Measurements from ENCODE around the gene PRSS57.
A peak's percentile ranks its signal among the peaks of the same experiment; 100 is the strongest.

Gene PRSS57

GRCh38 chr19:739998-740715 is 44.9 kb upstream of the PRSS57 start:
- no peaks in the 10 kb centered on the region for H3K27me3 ChIP-seq (ENCODE audit: control insufficient read depth, insufficient read depth, low read length)
- no peak overlapping the region for H3K4me2 ChIP-seq (ENCODE audit: low read length)
- no peaks in the 10 kb centered on the region for H3K36me3 ChIP-seq (ENCODE audit: control insufficient read depth, insufficient read depth, low read length)
- H3K9ac ChIP-seq, result no peak overlapping the region
- no peak for TF ChIP-seq CTCF (IDR thresholded peaks at IDR 0.05)
- no peaks in the 10 kb centered on the region for H3K9me3 ChIP-seq (ENCODE audit: control insufficient read depth, low read length)
- no peak overlapping the region for H3K27ac ChIP-seq
- no peaks in the 10 kb centered on the region for H3K79me2 ChIP-seq
- no peaks in the 10 kb centered on the region for H3K4me1 ChIP-seq
- no peak overlapping the region for H3K4me3 ChIP-seq (ENCODE audit: low read depth, low read length)
- no peak overlapping the region for H2AFZ ChIP-seq

- Histone ChIP-seq H2AFZ (no peak overlapping the region), H3K36me3 (ENCODE audit: control insufficient read depth, insufficient read depth, low read length) (no peaks in the 10 kb centered on the region), H3K9ac (no peak overlapping the region), H3K4me3 (ENCODE audit: low read depth, low read length) (no peak overlapping the region), H3K9me3 (ENCODE audit: control insufficient read depth, low read length) (no peaks in the 10 kb centered on the region), H3K4me1 (no peaks in the 10 kb centered on the region), H3K4me2 (ENCODE audit: low read length) (no peak overlapping the region), H3K27ac (no peak overlapping the region), H3K79me2 (no peaks in the 10 kb centered on the region), H3K27me3 (ENCODE audit: control insufficient read depth, insufficient read depth, low read length) (no peaks in the 10 kb centered on the region)
- no peak for TF ChIP-seq CTCF (IDR thresholded peaks at IDR 0.05)
Observed at GRCh38 chr19:738509-739128, 43.4 kb upstream of the PRSS57 start.

- H3K4me3 ChIP-seq (ENCODE audit: low read depth, low read length), result no peak overlapping the region
- no peak overlapping the region for H3K4me2 ChIP-seq (ENCODE audit: low read length)
- no peaks in the 10 kb centered on the region for H3K27me3 ChIP-seq (ENCODE audit: control insufficient read depth, insufficient read depth, low read length)
- no peaks in the 10 kb centered on the region for H3K9me3 ChIP-seq (ENCODE audit: control insufficient read depth, low read length)
- H3K27ac ChIP-seq, result no peak overlapping the region
- no peak overlapping the region for H3K9ac ChIP-seq
- no peaks in the 10 kb centered on the region for H3K36me3 ChIP-seq (ENCODE audit: control insufficient read depth, insufficient read depth, low read length)
- TF ChIP-seq CTCF (IDR thresholded peaks at IDR 0.05), result peak; percentile 26
- no peak overlapping the region for H2AFZ ChIP-seq
- no peaks in the 10 kb centered on the region for H3K4me1 ChIP-seq
- H3K79me2 ChIP-seq, result no peaks in the 10 kb centered on the region
Observed at GRCh38 chr19:737591-738093, 42.4 kb upstream of the PRSS57 start.

- no peak overlapping the region for H3K27ac ChIP-seq
- no peak for TF ChIP-seq CTCF (IDR thresholded peaks at IDR 0.05)
- H3K36me3 ChIP-seq (ENCODE audit: control insufficient read depth, insufficient read depth, low read length), result no peaks in the 10 kb centered on the region
Observed at GRCh38 chr19:736125-736524, 40.9 kb upstream of the PRSS57 start.

More at GRCh38 chr19:736125-736524, 40.9 kb upstream of the PRSS57 start:
- no peak overlapping the region for H2AFZ ChIP-seq
- H3K79me2 ChIP-seq, result no peaks in the 10 kb centered on the region
- no peak overlapping the region for H3K4me2 ChIP-seq (ENCODE audit: low read length)
- H3K27me3 ChIP-seq (ENCODE audit: control insufficient read depth, insufficient read depth, low read length), result no peaks in the 10 kb centered on the region
- no peaks in the 10 kb centered on the region for H3K4me1 ChIP-seq
- H3K9me3 ChIP-seq (ENCODE audit: control insufficient read depth, low read length), result no peaks in the 10 kb centered on the region
- no peak overlapping the region for H3K4me3 ChIP-seq (ENCODE audit: low read depth, low read length)
- H3K9ac ChIP-seq, result no peak overlapping the region
